Germinal center (tissue), 1 donor: ENCODE results near the gene ALKBH5.

Experiments
- DNase-seq: peaks from one replicate; pipeline ENCODE4 v3.0.0; 2012; ENCODE audit warnings: mixed read lengths, low spot score

The ALKBH5 gene

GRCh38 chr17:18183334-18184142 is at the start of gene ALKBH5:
Gene ALKBH5 (plus strand): TSS chr17:18183828. CDS start chr17:18184244, 416 bp downstream.
- DNase-seq: peak; percentile 100

GRCh38 chr17:18136357-18136756 is 47.3 kb upstream of the ALKBH5 start:
- no peak for DNase-seq

GRCh38 chr17:18138065-18138749 is 45.4 kb upstream of the ALKBH5 start:
- no peak for DNase-seq

GRCh38 chr17:18139092-18139491 is 44.5 kb upstream of the ALKBH5 start:
- no peak for DNase-seq

- DNase-seq: no peak
Measured at GRCh38 chr17:18139498-18139897, 44.1 kb upstream of the ALKBH5 start.

GRCh38 chr17:18139949-18140348 is 43.7 kb upstream of the ALKBH5 start:
- DNase-seq: no peak

GRCh38 chr17:18140648-18141047 is 43.0 kb upstream of the ALKBH5 start:
- no peak for DNase-seq

GRCh38 chr17:18141210-18141803 is 42.3 kb upstream of the ALKBH5 start:
- DNase-seq: peak; percentile 51

GRCh38 chr17:18142417-18142816 is 41.2 kb upstream of the ALKBH5 start:
- no peak for DNase-seq

GRCh38 chr17:18143044-18143936 is 40.3 kb upstream of the ALKBH5 start:
- no peak for DNase-seq

- no peak for DNase-seq
Measured at GRCh38 chr17:18144261-18144660, 39.4 kb upstream of the ALKBH5 start.

GRCh38 chr17:18144855-18145254 is 38.8 kb upstream of the ALKBH5 start:
- no peak for DNase-seq

- no peak for DNase-seq
Measured at GRCh38 chr17:18145811-18146210, 37.8 kb upstream of the ALKBH5 start.

GRCh38 chr17:18146259-18146658 is 37.4 kb upstream of the ALKBH5 start:
- no peak for DNase-seq

- DNase-seq: no peak
Measured at GRCh38 chr17:18146980-18147379, 36.6 kb upstream of the ALKBH5 start.

- no peak for DNase-seq
Measured at GRCh38 chr17:18148586-18148985, 35.0 kb upstream of the ALKBH5 start.

- no peak for DNase-seq
Measured at GRCh38 chr17:18151290-18151689, 32.3 kb upstream of the ALKBH5 start.

GRCh38 chr17:18155179-18155578 is 28.4 kb upstream of the ALKBH5 start:
- no peak for DNase-seq

GRCh38 chr17:18156171-18156975 is 27.3 kb upstream of the ALKBH5 start:
- no peak for DNase-seq

GRCh38 chr17:18156976-18157280 is 26.7 kb upstream of the ALKBH5 start:
- no peak for DNase-seq

- DNase-seq: peak; percentile 25
Measured at GRCh38 chr17:18157354-18157985, 26.2 kb upstream of the ALKBH5 start.
